Measurements from ENCODE around the gene MSLN.
"Not testable (repeated sequence)": the region's sequence is repeated elsewhere in the genome, so short reads cannot be mapped to it uniquely, and the experiment has no call there.

Gene MSLN

DNA sequence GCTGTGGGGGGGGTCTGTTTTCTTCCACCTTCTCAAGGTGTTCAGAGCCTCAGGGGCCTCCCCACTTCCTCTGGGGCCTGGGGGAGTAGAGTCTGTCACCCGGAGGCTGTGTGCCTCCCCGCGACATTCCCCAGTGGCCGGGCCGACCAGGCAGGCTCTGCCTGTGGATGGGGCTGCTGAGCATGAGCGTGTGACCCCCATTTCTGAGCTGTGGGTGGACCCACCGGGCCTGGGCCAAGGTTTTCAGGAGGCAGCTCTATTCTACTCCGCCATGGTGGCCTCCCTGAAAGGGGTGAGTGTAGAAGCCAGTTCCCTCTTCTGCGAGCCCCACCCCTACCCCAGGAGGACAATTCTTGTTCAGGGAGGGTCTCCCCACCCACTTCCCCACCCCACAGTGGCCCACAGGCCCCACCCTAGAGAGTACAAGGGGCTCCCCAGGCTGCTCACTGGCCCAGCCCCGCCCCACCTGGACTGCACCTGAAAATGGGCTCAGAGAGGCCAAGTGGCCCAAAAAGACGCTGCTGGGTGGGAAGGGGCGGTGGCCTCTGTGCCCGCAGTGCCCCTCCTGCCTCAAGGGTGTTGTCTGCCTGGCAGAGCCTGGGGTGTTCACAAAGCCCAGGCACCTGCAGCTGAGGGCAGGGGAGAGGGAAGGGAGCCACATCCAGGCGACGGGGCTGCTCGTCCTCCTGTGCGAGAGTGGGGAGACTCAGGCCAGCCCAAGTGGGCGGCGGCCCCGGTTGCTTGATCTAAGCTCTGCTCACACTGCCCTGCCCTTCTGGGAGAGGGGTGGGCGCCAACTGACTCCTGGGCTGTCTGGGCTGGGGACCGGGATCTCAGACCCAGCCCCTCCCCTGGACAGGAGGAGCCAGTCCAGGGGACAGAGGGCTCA, 1.3 kb downstream of the MSLN start:
- DNase-seq, result no peak

- no peak for DNase-seq
Observed at GRCh38 chr16:762595-763268, 2.2 kb downstream of the MSLN start.

DNA sequence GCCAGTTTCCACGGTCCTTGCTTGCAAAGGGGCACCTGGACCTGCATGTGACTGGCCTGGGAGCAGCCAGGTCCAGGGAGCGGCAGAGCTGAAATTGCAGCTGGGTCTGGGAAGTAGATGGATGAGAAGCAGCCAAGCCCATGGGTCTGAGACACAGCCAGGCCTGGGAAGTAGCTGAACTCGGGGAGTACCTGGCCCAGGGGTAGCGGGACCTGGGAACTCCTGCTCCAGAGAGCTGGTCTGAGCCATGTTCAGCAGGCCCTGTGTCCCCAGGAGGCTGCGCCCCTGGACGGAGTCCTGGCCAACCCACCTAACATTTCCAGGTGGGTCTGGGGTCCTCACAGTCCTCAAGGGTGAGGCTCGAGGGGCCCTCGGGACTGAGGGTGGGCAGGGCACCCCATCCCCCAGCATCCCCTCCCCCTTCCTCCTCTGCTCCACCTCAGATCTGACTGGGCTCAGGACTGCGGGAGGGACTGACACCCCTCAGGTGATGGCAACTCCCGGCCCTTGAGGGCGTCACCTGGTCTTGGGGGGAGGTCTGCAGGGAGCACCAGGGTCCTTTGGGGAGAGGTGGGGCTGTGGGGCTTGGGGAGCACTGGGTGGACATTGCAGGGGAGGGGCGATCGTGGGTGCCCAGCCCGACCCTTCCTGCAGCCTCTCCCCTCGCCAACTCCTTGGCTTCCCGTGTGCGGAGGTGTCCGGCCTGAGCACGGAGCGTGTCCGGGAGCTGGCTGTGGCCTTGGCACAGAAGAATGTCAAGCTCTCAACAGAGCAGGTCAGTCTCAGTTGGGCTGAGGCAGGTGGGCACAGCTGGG, 3.0 kb downstream of the MSLN start:
- DNase-seq, result no peak

DNA sequence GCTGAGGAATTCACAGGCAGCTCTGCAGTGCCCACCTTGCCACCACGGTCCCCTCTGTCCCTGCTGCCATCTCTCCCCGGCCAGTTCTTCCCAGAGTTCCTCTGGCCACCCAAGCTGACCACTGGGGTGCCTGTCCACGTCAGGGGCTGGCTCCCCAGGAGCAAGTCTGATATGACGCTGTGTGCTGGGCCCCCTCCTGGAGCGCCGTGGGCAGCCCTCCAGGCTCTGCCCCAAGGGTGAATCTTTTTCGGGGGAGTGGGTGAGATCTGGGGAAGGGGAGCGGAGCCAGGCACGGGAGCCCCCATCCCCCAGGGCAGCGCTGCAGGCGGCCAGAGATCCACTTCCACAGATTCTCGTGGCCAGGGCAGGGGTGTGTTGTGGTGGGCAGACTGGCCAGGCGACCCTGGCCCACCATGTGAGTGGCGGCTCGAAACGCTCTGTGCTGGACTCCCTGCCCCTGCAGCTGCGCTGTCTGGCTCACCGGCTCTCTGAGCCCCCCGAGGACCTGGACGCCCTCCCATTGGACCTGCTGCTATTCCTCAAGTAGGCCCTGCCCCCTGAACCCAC, 3.7 kb downstream of the MSLN start:
- no peak for DNase-seq

DNA sequence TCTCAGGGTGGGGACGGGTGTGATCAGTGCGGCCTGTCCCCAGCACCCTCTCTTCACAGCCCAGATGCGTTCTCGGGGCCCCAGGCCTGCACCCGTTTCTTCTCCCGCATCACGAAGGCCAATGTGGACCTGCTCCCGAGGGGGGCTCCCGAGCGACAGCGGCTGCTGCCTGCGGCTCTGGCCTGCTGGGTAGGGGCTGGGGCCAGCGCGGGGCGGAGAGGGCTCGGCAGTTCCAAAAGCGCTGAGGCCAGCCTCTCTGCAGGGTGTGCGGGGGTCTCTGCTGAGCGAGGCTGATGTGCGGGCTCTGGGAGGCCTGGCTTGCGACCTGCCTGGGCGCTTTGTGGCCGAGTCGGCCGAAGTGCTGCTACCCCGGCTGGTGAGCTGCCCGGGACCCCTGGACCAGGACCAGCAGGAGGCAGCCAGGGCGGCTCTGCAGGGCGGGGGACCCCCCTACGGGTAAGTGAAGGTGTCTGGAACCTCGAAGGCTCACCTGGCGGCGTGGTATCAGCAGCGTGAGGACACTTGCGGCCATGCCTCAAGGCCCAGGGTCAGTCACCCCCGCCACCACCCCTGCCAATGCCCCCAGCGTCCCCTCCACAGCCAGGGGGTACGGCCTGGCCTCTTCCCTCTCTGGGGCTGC, 4.4 kb downstream of the MSLN start:
- DNase-seq, result no peak

- DNase-seq, result no peak
Observed at GRCh38 chr16:765488-765865, 4.9 kb downstream of the MSLN start.

DNA sequence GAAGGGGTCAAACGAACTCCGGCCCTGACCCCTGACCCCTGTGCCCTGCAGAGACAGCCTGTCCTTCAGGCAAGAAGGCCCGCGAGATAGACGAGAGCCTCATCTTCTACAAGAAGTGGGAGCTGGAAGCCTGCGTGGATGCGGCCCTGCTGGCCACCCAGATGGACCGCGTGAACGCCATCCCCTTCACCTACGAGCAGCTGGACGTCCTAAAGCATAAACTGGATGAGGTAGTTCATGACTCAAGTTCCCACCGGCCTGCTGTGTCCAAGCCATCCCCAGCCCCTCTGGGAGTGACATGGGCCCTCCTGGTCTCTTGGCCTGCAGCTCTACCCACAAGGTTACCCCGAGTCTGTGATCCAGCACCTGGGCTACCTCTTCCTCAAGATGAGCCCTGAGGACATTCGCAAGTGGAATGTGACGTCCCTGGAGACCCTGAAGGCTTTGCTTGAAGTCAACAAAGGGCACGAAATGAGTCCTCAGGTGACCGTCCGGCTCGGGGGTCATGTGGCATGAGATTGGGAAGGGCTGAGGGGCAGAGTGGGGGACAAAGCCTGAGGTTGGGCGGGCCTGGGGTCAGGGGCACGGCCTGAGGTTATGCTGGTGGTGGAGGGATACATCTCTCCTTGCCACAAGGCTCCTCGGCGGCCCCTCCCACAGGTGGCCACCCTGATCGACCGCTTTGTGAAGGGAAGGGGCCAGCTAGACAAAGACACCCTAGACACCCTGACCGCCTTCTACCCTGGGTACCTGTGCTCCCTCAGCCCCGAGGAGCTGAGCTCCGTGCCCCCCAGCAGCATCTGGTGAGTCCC, 5.7 kb downstream of the MSLN start:
- DNase-seq, result no peak

DNA sequence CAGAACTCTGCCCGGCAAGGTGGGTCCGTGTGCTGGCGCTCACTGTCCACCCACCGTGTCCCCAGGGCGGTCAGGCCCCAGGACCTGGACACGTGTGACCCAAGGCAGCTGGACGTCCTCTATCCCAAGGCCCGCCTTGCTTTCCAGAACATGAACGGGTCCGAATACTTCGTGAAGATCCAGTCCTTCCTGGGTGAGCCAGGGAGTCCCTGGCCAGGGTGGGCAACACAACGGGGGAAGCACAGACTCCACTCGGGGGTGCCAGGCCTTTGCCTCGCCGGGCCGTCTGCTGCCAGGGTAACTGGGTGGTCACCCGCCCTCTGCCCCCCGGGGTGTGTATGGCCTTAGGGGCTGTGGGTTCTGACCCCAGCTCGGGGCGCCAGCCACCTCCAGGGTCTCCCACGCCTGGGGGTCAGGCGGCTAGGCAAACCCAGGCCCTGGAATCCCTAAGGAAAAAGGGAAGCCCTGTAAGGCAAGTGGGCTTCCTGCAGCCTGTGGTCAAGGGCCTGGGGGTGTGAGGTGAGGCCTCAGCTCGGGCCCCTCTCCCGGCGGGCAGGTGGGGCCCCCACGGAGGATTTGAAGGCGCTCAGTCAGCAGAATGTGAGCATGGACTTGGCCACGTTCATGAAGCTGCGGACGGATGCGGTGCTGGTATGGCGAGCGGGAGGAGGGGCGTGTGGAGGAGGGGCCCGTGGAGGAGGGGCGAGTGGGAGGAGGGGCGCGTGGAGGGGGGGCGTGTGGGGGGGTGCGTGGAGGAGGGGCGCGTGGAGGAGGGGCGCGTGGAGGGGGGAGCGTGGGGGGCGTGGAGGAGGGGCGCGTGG, 6.5 kb downstream of the MSLN start:
- no peak for DNase-seq

DNA sequence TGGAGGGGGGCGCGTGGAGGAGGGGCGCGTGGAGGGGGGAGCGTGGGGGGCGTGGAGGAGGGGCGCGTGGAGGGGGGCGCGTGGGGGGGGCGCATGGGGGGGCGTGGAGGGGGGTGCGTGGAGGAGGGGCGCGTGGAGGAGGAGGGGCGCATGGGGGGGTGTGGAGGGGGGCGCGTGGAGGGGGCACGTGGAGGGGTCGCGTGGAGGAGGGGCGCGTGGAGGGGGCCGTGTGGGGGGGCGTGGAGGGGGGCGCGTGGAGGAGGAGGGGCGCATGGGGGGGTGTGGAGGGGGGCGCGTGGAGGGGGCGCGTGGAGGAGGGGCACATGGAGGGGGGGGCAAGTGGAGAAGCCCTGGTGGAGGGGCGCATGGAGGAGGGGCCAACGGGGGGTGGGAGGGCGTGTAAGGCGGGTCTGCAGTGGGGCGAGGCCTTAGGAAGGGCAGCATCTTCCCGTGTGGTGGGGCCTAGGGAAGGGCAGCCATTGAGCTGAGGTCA, 7.3 kb downstream of the MSLN start:
- no peak for DNase-seq

DNA sequence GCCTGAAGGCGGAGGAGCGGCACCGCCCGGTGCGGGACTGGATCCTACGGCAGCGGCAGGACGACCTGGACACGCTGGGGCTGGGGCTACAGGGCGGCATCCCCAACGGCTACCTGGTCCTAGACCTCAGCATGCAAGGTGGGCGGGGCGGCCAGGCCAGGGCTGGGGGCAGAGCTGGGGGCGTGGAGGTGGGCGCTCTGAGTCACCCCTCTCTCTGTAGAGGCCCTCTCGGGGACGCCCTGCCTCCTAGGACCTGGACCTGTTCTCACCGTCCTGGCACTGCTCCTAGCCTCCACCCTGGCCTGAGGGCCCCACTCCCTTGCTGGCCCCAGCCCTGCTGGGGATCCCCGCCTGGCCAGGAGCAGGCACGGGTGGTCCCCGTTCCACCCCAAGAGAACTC, 7.9 kb downstream of the MSLN start:
- no peak for DNase-seq

DNA sequence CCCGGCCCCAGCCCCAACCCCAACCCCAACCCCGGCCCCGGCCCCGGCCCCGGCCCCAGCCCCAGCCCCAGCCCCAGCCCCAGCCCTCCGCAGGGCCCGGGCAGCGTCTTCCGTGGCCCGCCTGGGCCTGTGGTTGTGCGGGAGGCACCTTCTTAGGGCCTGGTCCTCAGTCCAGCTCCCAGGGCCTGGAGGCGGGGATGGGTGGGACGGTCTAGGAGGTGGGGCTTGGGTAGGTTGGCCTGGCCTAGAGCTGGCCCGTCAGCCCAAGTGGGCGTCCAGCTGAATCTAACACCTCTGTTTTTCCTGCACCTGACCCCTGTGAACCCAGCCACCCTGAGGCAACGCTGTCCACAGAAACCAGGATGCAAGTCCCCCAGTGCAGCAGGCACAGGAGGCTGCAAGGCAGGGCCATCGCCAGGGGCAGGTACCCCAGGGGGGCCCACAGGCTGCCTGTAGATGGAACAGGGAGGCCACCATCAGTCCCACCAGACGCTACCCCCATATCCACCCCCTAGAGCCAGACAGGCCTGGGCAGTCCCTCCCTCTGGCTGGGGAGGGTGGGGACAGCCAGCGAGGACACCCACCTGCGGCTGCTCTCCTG, 8.8 kb downstream of the MSLN start:
- DNase-seq, result no peak

GRCh38 chr16:769934-770333, 9.4 kb downstream of the MSLN start:
- DNase-seq, result no peak

DNA sequence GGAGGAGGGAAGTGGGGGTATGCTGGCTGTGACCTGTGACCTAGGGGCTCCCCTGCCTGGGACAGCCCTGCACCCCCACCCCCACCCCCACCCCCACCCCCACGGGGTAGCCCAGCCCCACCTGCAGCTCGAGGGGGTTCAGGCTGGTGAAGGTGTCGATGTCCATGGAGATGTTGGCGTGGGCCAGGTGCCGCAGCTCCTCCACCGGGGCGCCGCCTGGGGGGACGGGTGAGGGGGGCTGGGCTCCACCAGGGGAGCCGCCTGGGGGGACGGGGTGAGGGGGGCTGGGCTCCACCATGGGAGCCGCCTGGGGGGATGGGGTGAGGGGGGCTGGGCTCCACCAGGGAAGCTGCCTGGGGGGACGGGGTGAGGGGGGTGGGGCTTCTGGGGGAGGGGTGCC, 9.9 kb downstream of the MSLN start:
- no peak for DNase-seq

DNA sequence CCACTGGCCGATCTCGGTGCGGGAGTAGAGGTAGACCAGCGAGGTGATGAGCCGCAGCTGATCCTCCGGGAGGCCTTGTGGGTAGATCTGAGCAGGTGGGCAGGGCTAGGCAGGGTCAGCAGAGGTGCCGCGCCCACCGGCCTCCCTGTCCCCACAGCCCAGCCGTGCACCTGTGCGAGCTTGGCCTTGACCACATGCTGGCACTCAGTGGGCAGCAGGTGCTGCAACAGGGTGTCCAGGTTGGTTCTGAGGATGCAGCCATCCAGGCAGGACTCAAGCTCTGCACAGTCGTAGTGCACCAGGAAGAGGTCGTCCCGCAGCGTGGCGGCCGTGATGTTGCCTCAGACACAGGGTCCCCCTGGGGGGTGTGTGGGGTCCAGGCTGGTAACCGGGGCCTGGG, 12.4 kb downstream of the MSLN start:
- DNase-seq, result no peak

GRCh38 chr16:774086-775001, 13.8 kb downstream of the MSLN start:
- no peak for DNase-seq

GRCh38 chr16:775236-775796, 14.8 kb downstream of the MSLN start:
- no peak for DNase-seq

- not testable (repeated sequence) for DNase-seq
Observed at GRCh38 chr16:776298-776697, 15.8 kb downstream of the MSLN start.

DNA sequence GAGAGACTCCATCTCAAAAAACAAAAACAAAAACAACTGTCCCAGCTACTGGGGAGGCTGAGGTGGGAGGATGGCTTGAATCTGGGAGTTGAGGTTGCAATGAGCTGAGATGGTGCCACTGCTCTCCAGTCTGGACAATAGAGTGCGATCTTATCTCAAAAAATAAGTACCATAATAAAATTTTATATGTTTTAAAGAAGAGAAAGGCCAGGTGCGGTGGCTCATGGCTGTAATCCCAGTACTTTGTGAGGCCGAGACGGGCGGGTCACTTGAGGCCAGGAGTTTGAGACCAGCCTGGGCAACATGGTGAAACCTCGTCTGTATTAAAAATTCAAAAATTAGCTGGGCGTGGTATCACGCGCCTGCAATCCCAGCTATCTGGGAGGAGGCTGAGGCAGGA, 16.3 kb downstream of the MSLN start:
- DNase-seq, result no peak

DNA sequence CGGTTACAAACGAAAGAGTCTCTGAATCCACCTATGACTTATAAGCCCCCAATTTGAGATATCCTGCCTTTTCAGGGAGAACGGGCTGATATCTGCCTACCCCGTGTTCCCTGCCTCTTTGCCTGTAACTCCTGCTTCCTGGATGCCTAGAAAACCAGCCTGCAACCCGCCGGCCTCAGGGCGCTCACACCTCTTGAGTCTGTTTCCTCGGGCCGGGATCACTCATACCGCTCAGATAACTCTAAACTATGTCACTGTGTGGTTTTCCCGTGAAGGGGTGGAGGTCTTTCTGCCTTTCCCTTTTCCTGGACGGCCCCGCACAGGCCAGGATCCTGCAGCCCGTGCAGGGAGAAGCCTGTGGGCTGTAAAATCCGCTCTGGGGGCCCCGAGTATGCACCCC, 17.3 kb downstream of the MSLN start:
- DNase-seq, result no peak
